ENCODE data around the gene AMOTL1. TPM values are rescaled to one million over a fixed set of nuclear protein-coding genes. Genes with fewer than 3 reads are reported as not detected.
"Not testable (repeated sequence)": the region's sequence is repeated elsewhere in the genome, so short reads cannot be mapped to it uniquely, and the experiment has no call there.

AMOTL1 gene
- total and polyA plus RNA-seq, 11 donors = 6.2 to 76.0 (median 50.9) TPM

DNA sequence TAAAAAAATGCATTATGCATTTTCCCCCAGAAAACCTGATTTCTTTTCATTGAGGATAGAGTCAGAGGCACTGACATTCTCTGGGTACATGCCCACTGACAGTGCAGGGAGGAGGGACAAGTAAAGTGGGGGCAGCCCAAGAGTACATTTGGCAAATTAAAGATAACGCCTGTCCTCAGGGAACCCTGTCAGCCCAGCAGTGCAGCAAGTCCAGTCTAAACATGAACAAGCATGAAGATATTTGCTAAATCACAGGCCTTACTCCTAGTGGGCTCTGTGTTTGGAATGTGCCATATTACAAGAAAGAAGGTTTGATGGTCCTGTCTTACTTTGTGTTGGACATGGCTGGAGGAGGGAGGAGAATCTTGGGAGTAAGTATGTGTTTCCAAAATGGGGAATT, 37.9 kb downstream of the AMOTL1 start:
- Histone ChIP-seq H3K27ac (peak overlapping the region in 1 of 12 donors; percentile 44), H3K27me3 (no peaks in the 10 kb centered on the region), H3K9me3 (no peaks in the 10 kb centered on the region), H3K4me1 (peaks cover 0 to 57% (median 23%) of the 10 kb centered on the region in 12 donors), H3K4me3 (no peak overlapping the region), H3K36me3 (peaks cover 0 to 32% (median 6%) of the 10 kb centered on the region in 9 donors)
- intact Hi-C loops (cut with DNase I) = no loop called here
- ATAC-seq (peak; percentile 54 to 66 (median 58)), DNase-seq (peak in 3 of 5 donors; percentile 16 to 46 (median 39))
- TF ChIP-seq, protein P1, sequence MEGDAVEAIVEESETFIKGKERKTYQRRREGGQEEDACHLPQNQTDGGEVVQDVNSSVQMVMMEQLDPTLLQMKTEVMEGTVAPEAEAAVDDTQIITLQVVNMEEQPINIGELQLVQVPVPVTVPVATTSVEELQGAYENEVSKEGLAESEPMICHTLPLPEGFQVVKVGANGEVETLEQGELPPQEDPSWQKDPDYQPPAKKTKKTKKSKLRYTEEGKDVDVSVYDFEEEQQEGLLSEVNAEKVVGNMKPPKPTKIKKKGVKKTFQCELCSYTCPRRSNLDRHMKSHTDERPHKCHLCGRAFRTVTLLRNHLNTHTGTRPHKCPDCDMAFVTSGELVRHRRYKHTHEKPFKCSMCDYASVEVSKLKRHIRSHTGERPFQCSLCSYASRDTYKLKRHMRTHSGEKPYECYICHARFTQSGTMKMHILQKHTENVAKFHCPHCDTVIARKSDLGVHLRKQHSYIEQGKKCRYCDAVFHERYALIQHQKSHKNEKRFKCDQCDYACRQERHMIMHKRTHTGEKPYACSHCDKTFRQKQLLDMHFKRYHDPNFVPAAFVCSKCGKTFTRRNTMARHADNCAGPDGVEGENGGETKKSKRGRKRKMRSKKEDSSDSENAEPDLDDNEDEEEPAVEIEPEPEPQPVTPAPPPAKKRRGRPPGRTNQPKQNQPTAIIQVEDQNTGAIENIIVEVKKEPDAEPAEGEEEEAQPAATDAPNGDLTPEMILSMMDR (IDR thresholded peaks at IDR 0.05) = no peak
- no peak for TF ChIP-seq POLR2A (IDR thresholded peaks at IDR 0.05)
- WGBS, 4 donors = 40 to 82% (median 60%) methylated on average over 1 of the region's 1 CpG

DNA sequence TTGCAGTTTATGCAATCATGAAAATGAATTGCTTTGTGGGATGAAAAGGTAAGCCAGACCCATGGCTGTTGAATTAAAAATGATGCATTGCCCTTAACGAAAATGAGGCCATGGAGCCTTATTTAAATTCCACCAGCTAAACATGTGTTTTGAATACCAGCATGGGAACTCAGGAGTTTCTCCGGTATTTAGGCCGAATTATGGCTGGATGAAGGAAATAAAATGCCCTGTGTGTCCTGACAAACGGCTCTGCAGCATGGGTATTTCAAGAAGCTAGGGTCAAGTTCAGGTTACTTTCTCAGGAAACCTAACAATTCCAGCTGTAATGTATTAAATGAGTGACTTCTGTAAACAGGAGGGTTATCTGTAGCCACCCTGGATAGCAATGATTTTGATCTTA, 38.3 kb downstream of the AMOTL1 start:
- DNase-seq = no peak
- no peak overlapping the region for H3K4me3 ChIP-seq
- no peak overlapping the region for H3K27ac ChIP-seq
- no peaks in the 10 kb centered on the region for H3K27me3 ChIP-seq
- WGBS, 4 donors = 75 to 80% (median 77%) methylated on average over 4 of the region's 4 CpGs
- no peak for ATAC-seq
- peaks cover 0 to 28% (median 6%) of the 10 kb centered on the region in 9 donors for H3K36me3 ChIP-seq
- no peak for TF ChIP-seq POLR2A (IDR thresholded peaks at IDR 0.05)
- TF ChIP-seq, protein P1 (IDR thresholded peaks at IDR 0.05) = no peak
- intact Hi-C loops (cut with DNase I) = no loop called here
- H3K4me1 ChIP-seq = peaks cover 0 to 55% (median 23%) of the 10 kb centered on the region in 12 donors
- H3K9me3 ChIP-seq = no peaks in the 10 kb centered on the region

DNA sequence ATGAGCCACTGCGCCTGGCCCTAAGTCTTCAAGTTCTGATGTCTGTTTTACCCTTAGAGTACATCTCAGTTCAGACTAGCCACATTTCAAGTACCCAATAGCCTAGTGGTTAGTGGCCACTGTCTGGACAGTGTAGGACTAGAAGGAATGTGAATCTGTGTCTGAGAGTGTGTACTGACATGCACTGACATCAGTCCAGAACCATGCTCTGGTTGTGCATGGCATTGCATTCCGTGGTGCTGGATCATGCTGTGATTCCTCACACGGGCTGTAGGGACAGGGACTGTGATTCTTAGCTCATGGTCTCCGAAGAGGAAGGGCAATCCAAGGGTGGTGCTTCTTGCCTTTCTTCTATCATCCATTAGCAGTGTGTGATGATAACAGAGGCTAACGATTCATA, 41.1 kb downstream of the AMOTL1 start:
- DNase-seq = no peak
- Histone ChIP-seq H3K4me3 (no peak overlapping the region), H3K9me3 (no peaks in the 10 kb centered on the region), H3K4me1 (peaks cover 0 to 37% (median 15%) of the 10 kb centered on the region in 12 donors), H3K36me3 (peaks cover 0 to 19% (median 9%) of the 10 kb centered on the region in 9 donors), H3K27ac (no peak overlapping the region), H3K27me3 (no peaks in the 10 kb centered on the region)
- TF ChIP-seq, protein P1 (IDR thresholded peaks at IDR 0.05) = no peak
- no peak for TF ChIP-seq POLR2A (IDR thresholded peaks at IDR 0.05)
- 86 to 91% (median 86%) methylated on average over 5 of the region's 5 CpGs for WGBS, 4 donors
- peak in 1 of 4 donors; percentile 18 for ATAC-seq
- intact Hi-C loops (cut with DNase I) = no loop called here

DNA sequence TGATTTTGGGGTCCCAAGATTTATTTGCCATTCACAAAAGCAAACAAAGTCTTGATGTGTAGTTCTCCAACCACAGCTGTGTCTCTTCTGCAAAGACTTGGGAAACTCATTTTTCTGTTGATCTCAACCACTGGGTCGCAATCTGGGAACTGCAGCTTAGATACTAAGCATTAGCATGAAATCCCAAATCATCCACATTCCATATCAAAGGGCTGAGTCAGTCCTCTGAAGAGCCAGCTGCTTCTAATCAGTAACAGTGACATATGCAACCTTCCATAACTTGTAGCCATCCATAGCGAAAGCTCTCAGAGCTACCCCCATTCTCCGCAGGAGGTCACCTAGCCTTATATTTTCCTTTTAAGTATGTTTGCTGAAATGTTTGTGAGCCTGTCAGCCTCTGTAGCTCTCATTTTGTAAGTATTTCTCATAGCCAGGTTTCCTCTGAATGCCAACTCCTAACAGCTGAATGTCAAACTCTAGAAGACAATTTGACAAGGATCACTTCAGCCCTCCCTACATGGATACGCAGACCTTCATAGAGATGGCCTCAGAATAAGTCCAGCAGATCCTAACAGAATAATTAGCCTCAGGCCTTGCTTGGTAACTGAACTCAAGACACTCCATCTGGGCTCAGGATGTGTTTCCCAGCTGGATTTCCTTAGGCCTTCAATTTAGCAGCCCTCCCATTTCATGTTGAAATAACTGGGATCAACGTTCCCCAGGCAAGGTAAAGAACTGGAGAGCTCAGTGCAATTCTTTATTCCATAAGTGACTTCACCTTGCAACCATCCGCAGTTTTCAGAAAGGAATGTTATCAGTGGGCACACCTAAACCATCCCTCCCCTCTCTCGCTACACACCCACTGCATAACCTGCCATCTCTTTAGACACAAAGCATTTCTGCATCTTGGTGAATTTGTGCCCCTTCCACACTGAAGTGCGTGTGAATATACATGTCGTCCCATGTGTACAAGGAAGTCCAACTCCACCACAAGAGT, 44.9 kb downstream of the AMOTL1 start:
- DNase-seq; intact Hi-C loops (cut with DNase I); H3K27me3 ChIP-seq; H3K4me3 ChIP-seq: not testable (repeated sequence)
- Histone ChIP-seq H3K9me3 (peaks cover 0 to 10% (median 0%) of the 10 kb centered on the region in 12 donors), H3K4me1 (peaks cover 0 to 13% (median 0%) of the 10 kb centered on the region in 12 donors), H3K27ac (peak overlapping the region in 2 of 12 donors; percentile 20 to 61), H3K36me3 (peaks cover 0 to 23% (median 9%) of the 10 kb centered on the region in 9 donors)
- ATAC-seq = peak in 1 of 4 donors; percentile 21
- 91 to 95% (median 92%) methylated on average over 8 to 9 of the region's 9 CpGs for WGBS, 4 donors
